A673 (cell line): ENCODE results near the gene OTOG. TPM values are rescaled to one million over a fixed set of nuclear protein-coding genes. Genes with fewer than 3 reads are reported as not detected.

Experiments used
- BruUV-seq: library from RNA; stranded (reverse); fragments of 400-500 nt; replicated peaks from 2 replicates; lab custom pipeline; 2021; lab: Mats Ljungman, UMichigan
- CTCF ChIA-PET: fragments of 300-600 bp; sonication (Branson Sonifier 250); formaldehyde crosslinking; loops from one replicate; lab custom pipeline; 2022; ENCODE audit warnings: antibody characterized with exemption; lab: Charles Lee
- POLR2A ChIA-PET: fragments of 300-600 bp; sonication (Branson Sonifier 250); formaldehyde crosslinking; loops from one replicate; lab custom pipeline; 2022; ENCODE audit warnings: antibody characterized with exemption; ENCODE audit not compliant: low non-redundant PET; lab: Charles Lee
- DNase-seq: peaks from one replicate; pipeline ENCODE4 v3.0.0-alpha.2; 2015; ENCODE audit warnings: low spot score
- H3K27ac ChIP-seq: fragments of 200-600 bp; sonication (generic); 2 replicates; pipeline ENCODE4 v1.5.1; 2016; ENCODE audit warnings: mixed run types, low read depth, mild to moderate bottlenecking, mixed read lengths, antibody characterized with exemption, low read length; ENCODE audit not compliant: poor library complexity, severe bottlenecking
- H3K27me3 ChIP-seq: fragments of 200-600 bp; sonication (generic); replicated peaks from 2 replicates; pipeline ENCODE4 v1.6.1; 2017; ENCODE audit warnings: mixed run types, low read depth, mild to moderate bottlenecking, mixed read lengths, antibody characterized with exemption, low read length; ENCODE audit not compliant: insufficient read depth, poor library complexity
- H3K36me3 ChIP-seq: fragments of 200-600 bp; sonication (generic); 2 replicates; pipeline ENCODE4 v1.6.1; 2016; ENCODE audit warnings: mixed run types, mild to moderate bottlenecking, mixed read lengths, antibody characterized with exemption, low read length; ENCODE audit not compliant: insufficient read depth, poor library complexity, severe bottlenecking
- H3K4me1 ChIP-seq: fragments of 200-600 bp; sonication (generic); 2 replicates; pipeline ENCODE4 v1.6.1; 2017; ENCODE audit warnings: mixed run types, mild to moderate bottlenecking, mixed read lengths, antibody characterized with exemption, low read length; ENCODE audit not compliant: insufficient read depth, poor library complexity, severe bottlenecking
- H3K4me3 ChIP-seq: fragments of 200-600 bp; sonication (generic); 2 replicates; pipeline ENCODE4 v1.5.1; 2016; ENCODE audit warnings: low read depth, mixed run types, mild to moderate bottlenecking, mixed read lengths, low read length; ENCODE audit not compliant: poor library complexity, severe bottlenecking
- H3K9me3 ChIP-seq: fragments of 200-600 bp; sonication (generic); 2 replicates; pipeline ENCODE4 v1.6.1; 2016; ENCODE audit warnings: mixed run types, low read depth, mild to moderate bottlenecking, mixed read lengths, antibody characterized with exemption, low read length; ENCODE audit not compliant: poor library complexity, severe bottlenecking
- EZH2 ChIP-seq: fragments of 200-600 bp; sonication (generic); IDR thresholded peaks from 2 replicates; pipeline ENCODE4 v1.6.1; 2017; ENCODE audit warnings: borderline replicate concordance, low read depth, mild to moderate bottlenecking, mixed read lengths, antibody characterized with exemption, low read length; ENCODE audit not compliant: poor library complexity, severe bottlenecking
- intact Hi-C: fragments of 100-400 bp; cut with micrococcal nuclease; formaldehyde crosslinking; loops from one replicate; pipeline ENCODE4 v1.10.0; 2022; ENCODE audit not compliant: unreplicated experiment
- total RNA-seq: library from RNA; stranded (reverse); gene quantifications from 2 replicates; pipeline ENCODE4 v1.2.3, GENCODE V29; 2021
- TF ChIP-seq, protein P1 (sequence below): fragments of 300-800, 200-600 bp; sonication (generic); conservative IDR thresholded peaks from 2 replicates; pipeline ENCODE4 v1.5.1; 2017; ENCODE audit warnings: low read depth, mild to moderate bottlenecking, antibody characterized with exemption, low read length, moderate library complexity, mixed read lengths

The OTOG gene
- total RNA-seq, 1 experiment from 2014 or later: not detected

DNA sequence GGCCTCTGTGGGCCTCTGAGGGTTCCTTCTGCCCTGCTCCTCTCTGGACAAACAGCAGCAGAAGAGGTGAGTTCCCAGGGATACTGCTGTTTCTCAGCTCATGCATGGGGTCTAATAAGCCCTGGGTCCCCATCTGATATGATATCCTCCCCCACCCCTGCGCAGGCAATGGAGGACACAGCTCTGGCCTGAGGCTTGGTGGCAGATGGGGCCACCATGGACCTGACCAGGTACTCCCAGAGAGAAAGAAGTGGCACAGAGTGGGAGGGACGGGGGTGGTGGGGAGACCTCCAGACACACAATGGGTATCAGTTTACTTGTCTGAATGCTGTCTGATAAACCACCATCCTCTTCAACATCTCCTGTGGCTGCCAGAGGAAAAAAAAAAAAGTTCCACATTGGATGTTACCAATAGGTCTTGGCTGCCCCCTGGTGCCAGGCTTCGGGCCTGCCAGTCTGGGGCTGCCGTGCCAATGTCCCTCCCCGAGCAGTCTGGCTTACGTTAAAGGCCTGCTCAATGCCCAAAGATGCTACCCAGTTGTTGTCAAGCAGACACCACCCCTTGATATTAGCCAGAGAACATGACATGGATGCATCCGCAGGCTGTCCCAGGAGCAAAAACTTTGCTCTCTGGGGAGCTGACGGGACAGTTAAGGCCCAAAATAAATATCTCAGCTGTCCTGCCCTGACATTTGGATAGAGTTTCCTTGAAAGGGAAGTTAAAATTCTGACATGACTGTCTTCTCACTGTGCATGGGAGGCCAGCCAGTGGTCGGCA lies 42.5 kb upstream of the OTOG start:
- TF ChIP-seq, protein P1, sequence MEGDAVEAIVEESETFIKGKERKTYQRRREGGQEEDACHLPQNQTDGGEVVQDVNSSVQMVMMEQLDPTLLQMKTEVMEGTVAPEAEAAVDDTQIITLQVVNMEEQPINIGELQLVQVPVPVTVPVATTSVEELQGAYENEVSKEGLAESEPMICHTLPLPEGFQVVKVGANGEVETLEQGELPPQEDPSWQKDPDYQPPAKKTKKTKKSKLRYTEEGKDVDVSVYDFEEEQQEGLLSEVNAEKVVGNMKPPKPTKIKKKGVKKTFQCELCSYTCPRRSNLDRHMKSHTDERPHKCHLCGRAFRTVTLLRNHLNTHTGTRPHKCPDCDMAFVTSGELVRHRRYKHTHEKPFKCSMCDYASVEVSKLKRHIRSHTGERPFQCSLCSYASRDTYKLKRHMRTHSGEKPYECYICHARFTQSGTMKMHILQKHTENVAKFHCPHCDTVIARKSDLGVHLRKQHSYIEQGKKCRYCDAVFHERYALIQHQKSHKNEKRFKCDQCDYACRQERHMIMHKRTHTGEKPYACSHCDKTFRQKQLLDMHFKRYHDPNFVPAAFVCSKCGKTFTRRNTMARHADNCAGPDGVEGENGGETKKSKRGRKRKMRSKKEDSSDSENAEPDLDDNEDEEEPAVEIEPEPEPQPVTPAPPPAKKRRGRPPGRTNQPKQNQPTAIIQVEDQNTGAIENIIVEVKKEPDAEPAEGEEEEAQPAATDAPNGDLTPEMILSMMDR: peak; percentile 81
- TF ChIP-seq EZH2: no peak
- ChIA-PET POLR2A (no interaction called here), CTCF (interaction anchor here (0.5 to 1.5 kb wide), 2 partner anchors 15 to 118 kb away, joined by 3 to 5 read pairs; no protein-coding TSS in a partner anchor)
- no TSS peak for BruUV-seq
- Histone ChIP-seq H3K27me3 (no peaks in the 10 kb centered on the region), H3K9me3 (no peaks in the 10 kb centered on the region), H3K27ac (no peak overlapping the region), H3K4me1 (no peaks in the 10 kb centered on the region), H3K36me3 (no peaks in the 10 kb centered on the region), H3K4me3 (no peak overlapping the region)
- intact Hi-C loops: loop anchor here (1.0 to 5.0 kb wide), 2 partner anchors 118 to 272 kb away; no protein-coding TSS in a partner anchor
- DNase-seq: peak; percentile 68

DNA sequence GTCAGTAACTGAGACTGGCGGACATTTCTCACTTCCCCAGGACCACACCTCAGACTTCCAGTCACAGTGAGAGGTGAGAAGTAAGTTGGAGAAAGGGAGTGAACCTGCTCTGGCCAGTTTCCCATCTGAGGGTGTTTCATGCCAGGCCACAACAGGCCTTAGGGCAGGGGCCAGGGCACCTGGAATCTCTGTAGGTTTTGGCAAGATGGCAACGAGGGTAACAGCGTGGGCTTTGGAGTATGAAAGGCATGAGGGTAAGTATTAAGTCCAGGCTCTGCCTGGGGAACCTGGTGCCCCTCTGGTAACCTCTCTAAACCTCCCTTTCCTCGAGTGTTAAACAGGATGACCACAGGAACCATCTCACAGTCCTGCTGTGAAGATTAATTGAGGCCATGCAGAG lies 41.9 kb upstream of the OTOG start:
- POLR2A ChIA-PET: no interaction called here
- no peak for DNase-seq
- intact Hi-C loops: no loop called here
- Histone ChIP-seq H3K9me3 (no peaks in the 10 kb centered on the region), H3K27ac (no peak overlapping the region), H3K36me3 (no peaks in the 10 kb centered on the region), H3K4me3 (no peak overlapping the region), H3K4me1 (no peaks in the 10 kb centered on the region), H3K27me3 (no peaks in the 10 kb centered on the region)
- TF ChIP-seq, protein P1: no peak
- TF ChIP-seq EZH2: no peak
- no TSS peak for BruUV-seq
- CTCF ChIA-PET: interaction anchor here (1.5 kb wide), 1 partner anchor 118 kb away, joined by 5 read pairs; no protein-coding TSS in a partner anchor

DNA sequence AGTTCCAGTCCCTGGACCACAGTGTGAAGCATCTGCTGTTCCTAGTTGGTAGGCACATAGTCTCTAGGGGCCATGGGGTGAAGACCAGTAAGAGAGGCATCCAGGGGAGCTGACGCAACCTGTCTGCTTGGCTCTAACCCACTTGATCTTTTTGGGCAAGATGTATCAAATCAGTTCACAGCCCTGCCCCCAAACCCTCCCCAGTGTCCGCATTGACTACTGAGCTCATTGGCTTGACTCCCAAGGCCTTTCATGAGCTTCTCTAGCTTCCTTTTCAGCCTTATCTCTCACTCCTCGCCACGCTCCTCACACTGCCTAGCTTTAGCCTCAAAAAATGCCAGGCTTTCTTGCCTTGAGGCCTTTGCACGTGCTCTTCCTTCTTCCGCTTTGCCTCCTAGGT lies 40.7 kb upstream of the OTOG start:
- BruUV-seq: no TSS peak
- DNase-seq: no peak
- POLR2A ChIA-PET: interaction anchor here (0.6 kb wide), 1 partner anchor 573 kb away, joined by 3 read pairs; no protein-coding TSS in a partner anchor
- Histone ChIP-seq H3K9me3 (no peaks in the 10 kb centered on the region), H3K27me3 (no peaks in the 10 kb centered on the region), H3K4me1 (no peaks in the 10 kb centered on the region), H3K4me3 (no peak overlapping the region), H3K27ac (no peak overlapping the region), H3K36me3 (no peaks in the 10 kb centered on the region)
- intact Hi-C loops: no loop called here
- TF ChIP-seq, protein P1: no peak
- TF ChIP-seq EZH2: no peak
- CTCF ChIA-PET: no interaction called here
